Astrocyte (in vitro differentiated cells and primary cell): Measurements from ENCODE around the gene CDC73. TPM values are rescaled to one million over a fixed set of nuclear protein-coding genes. Genes with fewer than 3 reads are reported as not detected.
"Not testable (repeated sequence)": the region's sequence is repeated elsewhere in the genome, so short reads cannot be mapped to it uniquely, and the experiment has no call there.

Experiments
- DNase-seq: peaks from one replicate; pipeline ENCODE4 v3.0.0-alpha.2; 2010; ENCODE audit warnings: low read depth
- FAIRE-seq: peaks from 2 replicates; lab custom pipeline; 2011; peaks lifted over from hg19 to GRCh38; lab: Jason Lieb, UNC
- H2AFZ ChIP-seq: 2 replicates; pipeline ENCODE4 v1.6.0; 2012; ENCODE audit warnings: low read depth, low read length, inconsistent platforms
- H3K27ac ChIP-seq: 2 replicates; pipeline ENCODE4 v1.5.1; 2011; ENCODE audit warnings: low read depth, low read length, inconsistent platforms
- H3K27me3 ChIP-seq: 2 replicates; pipeline ENCODE4 v1.6.0; 2011; ENCODE audit warnings: low read length, inconsistent platforms; ENCODE audit not compliant: insufficient read depth
- H3K36me3 ChIP-seq: 2 replicates; pipeline ENCODE4 v1.5.1; 2011; ENCODE audit warnings: low read length, inconsistent platforms; ENCODE audit not compliant: insufficient read depth
- H3K4me1 ChIP-seq: 2 replicates; pipeline ENCODE4 v1.5.1; 2011; ENCODE audit warnings: low read length, inconsistent platforms; ENCODE audit not compliant: insufficient read depth
- H3K4me2 ChIP-seq: 2 replicates; pipeline ENCODE4 v1.6.0; 2012; ENCODE audit warnings: low read length, inconsistent platforms
- H3K4me3 ChIP-seq: 2 replicates; pipeline ENCODE4 v1.5.1; 2011; ENCODE audit warnings: low read depth, mild to moderate bottlenecking, low read length, inconsistent platforms; ENCODE audit not compliant: insufficient read depth
- H3K79me2 ChIP-seq: 2 replicates; pipeline ENCODE4 v1.6.0; 2012; ENCODE audit warnings: mild to moderate bottlenecking, low read length, inconsistent platforms; ENCODE audit not compliant: insufficient read depth
- H3K9ac ChIP-seq: 2 replicates; pipeline ENCODE4 v1.6.0; 2012; ENCODE audit warnings: mild to moderate bottlenecking, low read length, inconsistent platforms
- H3K9me3 ChIP-seq: 2 replicates; pipeline ENCODE4 v1.5.1; 2012; ENCODE audit warnings: low read depth, mild to moderate bottlenecking, low read length, inconsistent platforms; ENCODE audit not compliant: insufficient read depth
- H4K20me1 ChIP-seq: 2 replicates; pipeline ENCODE4 v1.6.0; 2012; ENCODE audit warnings: low read length, inconsistent platforms; ENCODE audit not compliant: insufficient read depth
- H3K27ac Mint-ChIP-seq: one replicate; pipeline ENCODE4 v1.8.0; 2021; ENCODE audit warnings: mild to moderate bottlenecking, mixed read lengths; ENCODE audit not compliant: unreplicated experiment
- H3K27me3 Mint-ChIP-seq: one replicate; pipeline ENCODE4 v1.8.0; 2021; ENCODE audit warnings: low read depth, mixed read lengths; ENCODE audit not compliant: unreplicated experiment
- H3K36me3 Mint-ChIP-seq: one replicate; pipeline ENCODE4 v1.8.0; 2021; ENCODE audit warnings: low read depth, mixed read lengths; ENCODE audit not compliant: unreplicated experiment
- H3K4me1 Mint-ChIP-seq: one replicate; pipeline ENCODE4 v1.8.0; 2021; ENCODE audit warnings: low read depth, mixed read lengths; ENCODE audit not compliant: unreplicated experiment
- H3K4me3 Mint-ChIP-seq: one replicate; pipeline ENCODE4 v1.8.0; 2021; ENCODE audit warnings: mild to moderate bottlenecking, moderate library complexity, mixed read lengths; ENCODE audit not compliant: unreplicated experiment
- H3K9me3 Mint-ChIP-seq: one replicate; pipeline ENCODE4 v1.8.0; 2021; ENCODE audit warnings: mild to moderate bottlenecking, mixed read lengths; ENCODE audit not compliant: unreplicated experiment
- CTCF ChIP-seq: IDR thresholded peaks from 2 replicates; pipeline ENCODE4 v1.5.1; 2011; ENCODE audit warnings: low read depth, mild to moderate bottlenecking, inconsistent platforms, low read length, moderate library complexity; ENCODE audit not compliant: insufficient read depth
- EZH2 ChIP-seq: IDR thresholded peaks from 2 replicates; pipeline ENCODE4 v1.6.1; 2012; ENCODE audit warnings: mild to moderate bottlenecking, low read length, inconsistent platforms; ENCODE audit not compliant: insufficient read depth
- total RNA-seq: library from RNA; stranded (reverse); gene quantifications from 2 replicates; pipeline ENCODE4 v1.2.1, GENCODE V29; 2021

Gene CDC73
- total RNA-seq, 1 donor from 2014 or later, result 77.7 TPM

GRCh38 chr1:193113992-193114332, 7.9 kb upstream of the CDC73 start:
- peak overlapping the region; percentile 90 for H3K27ac Mint-ChIP-seq
- no peaks in the 10 kb centered on the region for H3K27me3 ChIP-seq
- FAIRE-seq (no peak), DNase-seq (no peak)
- H3K79me2 ChIP-seq, result no peaks in the 10 kb centered on the region
- H3K27me3 Mint-ChIP-seq, result no peaks in the 10 kb centered on the region
- H3K4me2 ChIP-seq, result peak overlapping the region; percentile 55
- H3K4me3 Mint-ChIP-seq, result peak overlapping the region; percentile 86
- no peaks in the 10 kb centered on the region for H4K20me1 ChIP-seq
- H3K4me1 Mint-ChIP-seq, result peaks cover 44% of the 10 kb centered on the region
- no peaks in the 10 kb centered on the region for H3K9me3 ChIP-seq
- H3K36me3 ChIP-seq, result no peaks in the 10 kb centered on the region
- peaks cover 27% of the 10 kb centered on the region for H3K4me1 ChIP-seq
- no peak overlapping the region for H3K9ac ChIP-seq
- peaks cover 2% of the 10 kb centered on the region for H3K36me3 Mint-ChIP-seq
- no peak overlapping the region for H3K27ac ChIP-seq
- no peaks in the 10 kb centered on the region for H3K9me3 Mint-ChIP-seq
- no peak for TF ChIP-seq EZH2
- TF ChIP-seq CTCF, result no peak
- H3K4me3 ChIP-seq, result no peak overlapping the region
- no peak overlapping the region for H2AFZ ChIP-seq

- DNase-seq (no peak), FAIRE-seq (no peak)
- Mint-ChIP-seq H3K4me1 (peaks cover 44% of the 10 kb centered on the region), H3K27ac (peak overlapping the region; percentile 90), H3K4me3 (peak overlapping the region; percentile 86), H3K27me3 (no peaks in the 10 kb centered on the region), H3K9me3 (no peaks in the 10 kb centered on the region), H3K36me3 (peaks cover 2% of the 10 kb centered on the region)
- no peak for TF ChIP-seq EZH2
- TF ChIP-seq CTCF, result no peak
- Histone ChIP-seq H3K79me2 (no peaks in the 10 kb centered on the region), H3K4me1 (peaks cover 27% of the 10 kb centered on the region), H3K4me3 (peak overlapping the region; percentile 26), H3K9ac (peak overlapping the region; percentile 55), H2AFZ (no peak overlapping the region), H3K4me2 (peak overlapping the region; percentile 55), H3K9me3 (no peaks in the 10 kb centered on the region), H3K27ac (peak overlapping the region; percentile 96), H3K27me3 (no peaks in the 10 kb centered on the region), H3K36me3 (no peaks in the 10 kb centered on the region), H4K20me1 (no peaks in the 10 kb centered on the region)
Measured at GRCh38 chr1:193114485-193115095, 7.2 kb upstream of the CDC73 start.

- peak overlapping the region; percentile 96 for H3K27ac ChIP-seq
- peak overlapping the region; percentile 30 for H3K4me3 ChIP-seq
- H2AFZ ChIP-seq, result peak overlapping the region; percentile 18
- H3K27ac Mint-ChIP-seq, result peak overlapping the region; percentile 99
- no peaks in the 10 kb centered on the region for H3K36me3 ChIP-seq
- H3K4me3 Mint-ChIP-seq, result peak overlapping the region; percentile 83
- H3K79me2 ChIP-seq, result no peaks in the 10 kb centered on the region
- H3K27me3 Mint-ChIP-seq, result no peaks in the 10 kb centered on the region
- H3K4me1 ChIP-seq, result peaks cover 26% of the 10 kb centered on the region
- H3K27me3 ChIP-seq, result no peaks in the 10 kb centered on the region
- no peaks in the 10 kb centered on the region for H4K20me1 ChIP-seq
- peak overlapping the region; percentile 67 for H3K9ac ChIP-seq
- peaks cover 40% of the 10 kb centered on the region for H3K4me1 Mint-ChIP-seq
- DNase-seq (peak; percentile 100), FAIRE-seq (peak; percentile 100)
- peak overlapping the region; percentile 73 for H3K4me2 ChIP-seq
- H3K9me3 ChIP-seq, result no peaks in the 10 kb centered on the region
- no peak for TF ChIP-seq CTCF
- TF ChIP-seq EZH2, result no peak
- no peaks in the 10 kb centered on the region for H3K9me3 Mint-ChIP-seq
- H3K36me3 Mint-ChIP-seq, result peaks cover 2% of the 10 kb centered on the region
Measured at GRCh38 chr1:193115629-193116227, 6.1 kb upstream of the CDC73 start.

- not testable (repeated sequence) for FAIRE-seq, H3K9ac ChIP-seq, H3K36me3 Mint-ChIP-seq, H3K4me3 ChIP-seq, H3K9me3 ChIP-seq, H3K4me2 ChIP-seq, H3K27me3 ChIP-seq, H3K27ac Mint-ChIP-seq, H3K27me3 Mint-ChIP-seq, H3K36me3 ChIP-seq, H3K9me3 Mint-ChIP-seq, DNase-seq, H4K20me1 ChIP-seq, H3K27ac ChIP-seq, H3K79me2 ChIP-seq, H3K4me3 Mint-ChIP-seq, H2AFZ ChIP-seq
- peaks cover 27% of the 10 kb centered on the region for H3K4me1 Mint-ChIP-seq
- peaks cover 17% of the 10 kb centered on the region for H3K4me1 ChIP-seq
Measured at GRCh38 chr1:193117167-193117566, 4.7 kb upstream of the CDC73 start.
